Ovary (tissue), 3 donors: ENCODE measurements around the gene METTL18.

Experiments used
- EP300 ChIP-seq: sonication (generic); formaldehyde crosslinking; IDR thresholded peaks from one replicate; pipeline ENCODE4 v1.6.1; 2017; ENCODE audit warnings: antibody characterized with exemption
- POLR2A ChIP-seq: fragments of 450-650 bp; IDR thresholded peaks from one replicate; pipeline ENCODE4 v1.6.1; 2017; ENCODE audit warnings: antibody characterized with exemption, mild to moderate bottlenecking, moderate library complexity
- TF ChIP-seq, protein P1 (sequence below), 3 donors: fragments of 450-650 bp in 2 of 3; fragments of 200-600 bp in 1 of 3; IDR thresholded peaks; one replicate each; pipeline versions ENCODE4 v1.5.1 to v1.8.0; 2016 to 2022; ENCODE audit warnings: antibody characterized with exemption in 3 of 3, mild to moderate bottlenecking in 1 of 3
- donor health status: DM: no; HTN: no; CAD: no.

- TF ChIP-seq, protein P1, sequence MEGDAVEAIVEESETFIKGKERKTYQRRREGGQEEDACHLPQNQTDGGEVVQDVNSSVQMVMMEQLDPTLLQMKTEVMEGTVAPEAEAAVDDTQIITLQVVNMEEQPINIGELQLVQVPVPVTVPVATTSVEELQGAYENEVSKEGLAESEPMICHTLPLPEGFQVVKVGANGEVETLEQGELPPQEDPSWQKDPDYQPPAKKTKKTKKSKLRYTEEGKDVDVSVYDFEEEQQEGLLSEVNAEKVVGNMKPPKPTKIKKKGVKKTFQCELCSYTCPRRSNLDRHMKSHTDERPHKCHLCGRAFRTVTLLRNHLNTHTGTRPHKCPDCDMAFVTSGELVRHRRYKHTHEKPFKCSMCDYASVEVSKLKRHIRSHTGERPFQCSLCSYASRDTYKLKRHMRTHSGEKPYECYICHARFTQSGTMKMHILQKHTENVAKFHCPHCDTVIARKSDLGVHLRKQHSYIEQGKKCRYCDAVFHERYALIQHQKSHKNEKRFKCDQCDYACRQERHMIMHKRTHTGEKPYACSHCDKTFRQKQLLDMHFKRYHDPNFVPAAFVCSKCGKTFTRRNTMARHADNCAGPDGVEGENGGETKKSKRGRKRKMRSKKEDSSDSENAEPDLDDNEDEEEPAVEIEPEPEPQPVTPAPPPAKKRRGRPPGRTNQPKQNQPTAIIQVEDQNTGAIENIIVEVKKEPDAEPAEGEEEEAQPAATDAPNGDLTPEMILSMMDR (IDR thresholded peaks at IDR 0.05), result no peak
- TF ChIP-seq EP300 (no peak), POLR2A (no peak)
These were observed 44.7 kb downstream of the METTL18 start for GRCh38 chr1:169750041-169750440.
